ENCODE measurements around the gene ARHGAP31. TPM values are rescaled to one million over a fixed set of nuclear protein-coding genes. Genes with fewer than 3 reads are reported as not detected.
"Not testable (repeated sequence)": the region's sequence is repeated elsewhere in the genome, so short reads cannot be mapped to it uniquely, and the experiment has no call there.

ARHGAP31 gene
- total and polyA plus RNA-seq, 2 donors (not counting 1 experiment from before 2014, with no cell fraction given): 3.5 to 8.1 TPM

- Histone ChIP-seq H3K9ac (ENCODE audit: insufficient read depth, low read length) (no peak overlapping the region), H3K27me3 (ENCODE audit: control insufficient read depth, insufficient read depth, low read length) (no peaks in the 10 kb centered on the region), H3K36me3 (ENCODE audit: control insufficient read depth, insufficient read depth, low read length) (no peaks in the 10 kb centered on the region), H3K4me3 (replicated peaks in 1 of 4; ENCODE audit: control extremely low read depth in 1 of 4, insufficient read depth in 1 of 4, low read depth in 3 of 4, low read length in 4 of 4) (no peak overlapping the region), H3K27ac (ENCODE audit: insufficient read depth, low read length) (no peak overlapping the region), H2AFZ (ENCODE audit: low read length) (no peak overlapping the region), H3K4me1 (ENCODE audit: control insufficient read depth, extremely low read depth, insufficient read depth, low read length) (no peaks in the 10 kb centered on the region), H3K4me2 (ENCODE audit: extremely low read depth, insufficient read depth, low read length) (no peak overlapping the region), H3K9me3 (ENCODE audit: control insufficient read depth, insufficient read depth, low read depth, low read length) (no peaks in the 10 kb centered on the region), H4K20me1 (ENCODE audit: control insufficient read depth, extremely low read depth, insufficient read depth, low read length) (no peaks in the 10 kb centered on the region), H3K79me2 (ENCODE audit: control insufficient read depth, insufficient read depth, low read length) (no peaks in the 10 kb centered on the region)
- DNase-seq (ENCODE audit: low read depth in 2 of 2): no peak
- TF ChIP-seq CTCF (conservative IDR thresholded peaks at IDR 0.05 in 1 of 2, IDR thresholded peaks at IDR 0.05 in 1 of 2; ENCODE audit: low read depth in 1 of 2, low read length in 2 of 2): no peak
- no peak for TF ChIP-seq EZH2 (IDR thresholded peaks at IDR 0.05; ENCODE audit: low read length, missing control alignments)
These were observed 35.3 kb upstream of the ARHGAP31 start for GRCh38 chr3:119258915-119259314.

- H4K20me1 ChIP-seq (ENCODE audit: control insufficient read depth, extremely low read depth, insufficient read depth, low read length): no peaks in the 10 kb centered on the region
- H3K79me2 ChIP-seq (ENCODE audit: control insufficient read depth, insufficient read depth, low read length): no peaks in the 10 kb centered on the region
- no peak overlapping the region for H3K9ac ChIP-seq (ENCODE audit: insufficient read depth, low read length)
- H3K36me3 ChIP-seq (ENCODE audit: control insufficient read depth, insufficient read depth, low read length): no peaks in the 10 kb centered on the region
- no peak overlapping the region for H3K4me2 ChIP-seq (ENCODE audit: extremely low read depth, insufficient read depth, low read length)
- no peak overlapping the region for H3K4me3 ChIP-seq (replicated peaks in 1 of 4; ENCODE audit: control extremely low read depth in 1 of 4, insufficient read depth in 1 of 4, low read depth in 3 of 4, low read length in 4 of 4)
- no peak for TF ChIP-seq CTCF (conservative IDR thresholded peaks at IDR 0.05 in 1 of 2, IDR thresholded peaks at IDR 0.05 in 1 of 2; ENCODE audit: low read depth in 1 of 2, low read length in 2 of 2)
- TF ChIP-seq EZH2 (IDR thresholded peaks at IDR 0.05; ENCODE audit: low read length, missing control alignments): no peak
- no peak overlapping the region for H2AFZ ChIP-seq (ENCODE audit: low read length)
- H3K27ac ChIP-seq (ENCODE audit: insufficient read depth, low read length): no peak overlapping the region
- DNase-seq (ENCODE audit: low read depth in 2 of 2): no peak
- no peaks in the 10 kb centered on the region for H3K4me1 ChIP-seq (ENCODE audit: control insufficient read depth, extremely low read depth, insufficient read depth, low read length)
- H3K9me3 ChIP-seq (ENCODE audit: control insufficient read depth, insufficient read depth, low read depth, low read length): no peaks in the 10 kb centered on the region
- no peaks in the 10 kb centered on the region for H3K27me3 ChIP-seq (ENCODE audit: control insufficient read depth, insufficient read depth, low read length)
These were observed 34.4 kb upstream of the ARHGAP31 start for GRCh38 chr3:119259821-119260220.

GRCh38 chr3:119261055-119261454 lies 33.1 kb upstream of the ARHGAP31 start:
- H3K4me2 ChIP-seq (ENCODE audit: extremely low read depth, insufficient read depth, low read length): no peak overlapping the region
- no peaks in the 10 kb centered on the region for H4K20me1 ChIP-seq (ENCODE audit: control insufficient read depth, extremely low read depth, insufficient read depth, low read length)
- H3K27me3 ChIP-seq (ENCODE audit: control insufficient read depth, insufficient read depth, low read length): no peaks in the 10 kb centered on the region
- no peaks in the 10 kb centered on the region for H3K36me3 ChIP-seq (ENCODE audit: control insufficient read depth, insufficient read depth, low read length)
- no peak overlapping the region for H3K27ac ChIP-seq (ENCODE audit: insufficient read depth, low read length)
- H3K4me3 ChIP-seq (replicated peaks in 1 of 4; ENCODE audit: control extremely low read depth in 1 of 4, insufficient read depth in 1 of 4, low read depth in 3 of 4, low read length in 4 of 4): no peak overlapping the region
- H3K79me2 ChIP-seq (ENCODE audit: control insufficient read depth, insufficient read depth, low read length): no peaks in the 10 kb centered on the region
- H3K4me1 ChIP-seq (ENCODE audit: control insufficient read depth, extremely low read depth, insufficient read depth, low read length): no peaks in the 10 kb centered on the region
- no peaks in the 10 kb centered on the region for H3K9me3 ChIP-seq (ENCODE audit: control insufficient read depth, insufficient read depth, low read depth, low read length)
- no peak for DNase-seq (ENCODE audit: low read depth in 2 of 2)
- H3K9ac ChIP-seq (ENCODE audit: insufficient read depth, low read length): no peak overlapping the region
- no peak overlapping the region for H2AFZ ChIP-seq (ENCODE audit: low read length)
- TF ChIP-seq EZH2 (IDR thresholded peaks at IDR 0.05; ENCODE audit: low read length, missing control alignments) (no peak), CTCF (conservative IDR thresholded peaks at IDR 0.05 in 1 of 2, IDR thresholded peaks at IDR 0.05 in 1 of 2; ENCODE audit: low read depth in 1 of 2, low read length in 2 of 2) (no peak)

- H3K9me3 ChIP-seq (ENCODE audit: control insufficient read depth, insufficient read depth, low read depth, low read length); H3K4me3 ChIP-seq (replicated peaks in 1 of 4; ENCODE audit: control extremely low read depth in 1 of 4, insufficient read depth in 1 of 4, low read depth in 3 of 4, low read length in 4 of 4); H3K9ac ChIP-seq (ENCODE audit: insufficient read depth, low read length); H3K4me1 ChIP-seq (ENCODE audit: control insufficient read depth, extremely low read depth, insufficient read depth, low read length); H4K20me1 ChIP-seq (ENCODE audit: control insufficient read depth, extremely low read depth, insufficient read depth, low read length); H3K27me3 ChIP-seq (ENCODE audit: control insufficient read depth, insufficient read depth, low read length); H3K27ac ChIP-seq (ENCODE audit: insufficient read depth, low read length); H3K36me3 ChIP-seq (ENCODE audit: control insufficient read depth, insufficient read depth, low read length); H3K79me2 ChIP-seq (ENCODE audit: control insufficient read depth, insufficient read depth, low read length); H3K4me2 ChIP-seq (ENCODE audit: extremely low read depth, insufficient read depth, low read length); H2AFZ ChIP-seq (ENCODE audit: low read length); DNase-seq (ENCODE audit: low read depth in 2 of 2): not testable (repeated sequence)
These were observed 24.0 kb upstream of the ARHGAP31 start for GRCh38 chr3:119270212-119270611.
